HepG2 (cell line): ENCODE results near the gene MOGAT3. TPM values are rescaled to one million over a fixed set of nuclear protein-coding genes. Genes with fewer than 3 reads are reported as not detected.
A peak's percentile ranks its signal among the peaks of the same experiment; 100 is the strongest.

Experiments used
- ATRX ChIP-seq: sonication (generic); formaldehyde crosslinking; IDR thresholded peaks from 2 replicates; pipeline ENCODE4 v1.4.0; 2020; ENCODE audit warnings: missing genetic modification reagents, borderline replicate concordance
- CREB3 ChIP-seq: sonication (generic); formaldehyde crosslinking; IDR thresholded peaks from 2 replicates; pipeline ENCODE4 v1.5.0; 2020; ENCODE audit warnings: missing genetic modification reagents
- DBP ChIP-seq: sonication (generic); formaldehyde crosslinking; IDR thresholded peaks from 2 replicates; pipeline ENCODE4 v1.4.0; 2020; ENCODE audit warnings: missing genetic modification reagents; ENCODE audit errors: not compliant biosample characterization
- E2F2 ChIP-seq: sonication (generic); formaldehyde crosslinking; IDR thresholded peaks from 2 replicates; pipeline ENCODE4 v1.4.0; 2020; ENCODE audit warnings: missing genetic modification reagents, borderline replicate concordance
- EP300 ChIP-seq, 3 experiments: sonication (generic) in 1 of 3; formaldehyde crosslinking in 1 of 3; IDR thresholded peaks; 2 replicates each; pipeline versions ENCODE4 v1.5.1 to v1.6.1; 2011 to 2020; ENCODE audit warnings: low read depth in 2 of 3, low read length in 2 of 3, borderline replicate concordance in 1 of 3, improper control_type of control experiment in 1 of 3, mild to moderate bottlenecking in 1 of 3, missing genetic modification reagents in 1 of 3, moderate library complexity in 1 of 3
- FOXO1 ChIP-seq: sonication (generic); formaldehyde crosslinking; IDR thresholded peaks from 2 replicates; pipeline ENCODE4 v1.4.0; 2020; ENCODE audit warnings: missing genetic modification reagents
- HNRNPH1 ChIP-seq: fragments of 200-400 bp; formaldehyde crosslinking; optimal IDR thresholded peaks from 2 replicates; pipeline ENCODE3; 2017; ENCODE audit warnings: mild to moderate bottlenecking, low read depth, low read length
- HOXD1 ChIP-seq: sonication (generic); formaldehyde crosslinking; IDR thresholded peaks from 2 replicates; pipeline ENCODE4 v1.5.0; 2020; ENCODE audit warnings: missing genetic modification reagents
- KDM2A ChIP-seq: sonication (generic); formaldehyde crosslinking; IDR thresholded peaks from 2 replicates; pipeline ENCODE4 v1.4.0; 2020; ENCODE audit warnings: low read depth, missing genetic modification reagents, borderline replicate concordance
- MEF2D ChIP-seq: sonication (generic); formaldehyde crosslinking; IDR thresholded peaks from 2 replicates; pipeline ENCODE4 v1.5.1; 2020; ENCODE audit warnings: mild to moderate bottlenecking, missing genetic modification reagents
- MEIS1 ChIP-seq: sonication (generic); formaldehyde crosslinking; IDR thresholded peaks from 2 replicates; pipeline ENCODE4 v1.9.0; 2021; ENCODE audit warnings: mild to moderate bottlenecking, missing genetic modification reagents, moderate library complexity, borderline replicate concordance
- MYC ChIP-seq: sonication (generic); formaldehyde crosslinking; IDR thresholded peaks from 2 replicates; pipeline ENCODE4 v1.9.0; 2021; ENCODE audit warnings: missing genetic modification reagents, borderline replicate concordance
- NFE2 ChIP-seq: sonication (generic); formaldehyde crosslinking; IDR thresholded peaks from 2 replicates; pipeline ENCODE4 v1.4.0; 2020; ENCODE audit warnings: missing genetic modification reagents
- REPIN1 ChIP-seq: sonication (generic); formaldehyde crosslinking; IDR thresholded peaks from 2 replicates; pipeline ENCODE4 v1.8.0; 2022; ENCODE audit warnings: missing genetic modification reagents, low read depth, mild to moderate bottlenecking, borderline replicate concordance
- ZBTB4 ChIP-seq: sonication (generic); formaldehyde crosslinking; IDR thresholded peaks from 2 replicates; pipeline ENCODE4 v1.4.0; 2020; ENCODE audit warnings: missing genetic modification reagents, mild to moderate bottlenecking, borderline replicate concordance
- ZBTB42 ChIP-seq: sonication (generic); formaldehyde crosslinking; IDR thresholded peaks from 2 replicates; pipeline ENCODE4 v1.5.0; 2020; ENCODE audit warnings: mild to moderate bottlenecking, missing genetic modification reagents
- ZFP1 ChIP-seq: IDR thresholded peaks from 2 replicates; pipeline ENCODE4 v1.6.1; 2016
- ZMAT3 ChIP-seq: sonication (generic); formaldehyde crosslinking; conservative IDR thresholded peaks from 2 replicates; pipeline ENCODE4 v1.7.0; 2021; ENCODE audit warnings: missing genetic modification reagents
- ZNF501 ChIP-seq: sonication (generic); formaldehyde crosslinking; IDR thresholded peaks from 2 replicates; pipeline ENCODE4 v1.5.1; 2020; ENCODE audit warnings: mild to moderate bottlenecking, moderate library complexity, missing genetic modification reagents
- ZNF572 ChIP-seq: sonication (generic); formaldehyde crosslinking; IDR thresholded peaks from 2 replicates; pipeline ENCODE4 v1.5.1; 2020; ENCODE audit warnings: mild to moderate bottlenecking, missing genetic modification reagents
- ZNF615 ChIP-seq: sonication (generic); formaldehyde crosslinking; IDR thresholded peaks from 2 replicates; pipeline ENCODE4 v1.5.0; 2020; ENCODE audit warnings: mild to moderate bottlenecking, missing genetic modification reagents, borderline replicate concordance
- ZNF629 ChIP-seq: sonication (generic); formaldehyde crosslinking; conservative IDR thresholded peaks from 2 replicates; pipeline ENCODE4 v1.5.0; 2020; ENCODE audit warnings: missing genetic modification reagents
- ZNF713 ChIP-seq: sonication (generic); formaldehyde crosslinking; IDR thresholded peaks from 2 replicates; pipeline ENCODE4 v1.4.0; 2020; ENCODE audit warnings: mild to moderate bottlenecking, missing genetic modification reagents
- polyA plus RNA-seq, 8 experiments: library from polyadenylated mRNA; depleted of rRNA in 3 of 8; stranded (reverse) in 7 of 8; unstranded in 1 of 8; fragments of >200 nt; fragmentation: Illumina TruSeq in 4 of 8; extraction: Trizol in 4 of 8; gene quantifications; 2 replicates each; pipeline versions ENCODE4 v1.2.1 to v1.2.3, GENCODE V29; 2011 to 2016; ENCODE audit warnings: low read depth in 4 of 8, missing spikeins in 1 of 8, mixed read lengths in 1 of 8; ENCODE audit not compliant: insufficient read depth in 1 of 8
- total RNA-seq, 5 experiments: library from RNA; depleted of rRNA; stranded (reverse); fragments of >200 nt; fragmentation: Illumina TruSeq; extraction: Trizol; gene quantifications; 2 replicates each; pipeline ENCODE4 v1.2.3, GENCODE V29; 2016; ENCODE audit warnings: low read depth in 1 of 5

Gene MOGAT3
- total and polyA plus RNA-seq, 2 of the 13 experiments (the other 11 are each of a cell fraction or from before 2014, with no cell fraction given), result 22.5 to 30.5 TPM

GRCh38 chr7:101218236-101219125 lies 17.6 kb upstream of the MOGAT3 start (continued):
- TF ChIP-seq FOXO1 (CRISPR knock-in tag) (no peak), REPIN1 (CRISPR knock-in tag) (no peak), ZNF615 (CRISPR knock-in tag) (no peak; the same call in 1 of the 2 replicates), MYC (no peak), ATRX (CRISPR knock-in tag) (no peak), HOXD1 (CRISPR knock-in tag) (no peak), KDM2A (CRISPR knock-in tag) (peak; percentile 14; the same call in 1 of the 2 replicates), ZFP1 (CRISPR knock-in tag) (no peak), ZMAT3 (CRISPR knock-in tag) (no peak), ZNF629 (no peak), DBP (CRISPR knock-in tag) (no peak), ZBTB42 (CRISPR knock-in tag) (no peak), CREB3 (no peak), HNRNPH1 (no peak), MEIS1 (CRISPR knock-in tag) (peak; percentile 34; the same call in 1 of the 2 replicates), NFE2 (CRISPR knock-in tag) (no peak), ZNF713 (CRISPR knock-in tag) (no peak), ZNF501 (CRISPR knock-in tag) (peak; percentile 71), MEF2D (peak; percentile 38; the same call in 1 of the 2 replicates), EP300 (IDR thresholded peaks at IDR 0.05; ENCODE audit: low read depth in 2 of 2, low read length in 2 of 2) (0 out of 4 replicates have a peak, but pooled peaks of 1 of the 2 experiments have one; percentile 10), EP300 (CRISPR knock-in tag; IDR thresholded peaks at IDR 0.05; ENCODE audit: borderline replicate concordance) (no peak), ZBTB4 (no peak), ZNF572 (0 out of 2 replicates have a peak, but pooled peaks have one; percentile 34), E2F2 (CRISPR knock-in tag) (no peak)
